Lower lobe of right lung (tissue), 2 donors: ENCODE results near the gene DSP. TPM values are rescaled to one million over a fixed set of nuclear protein-coding genes. Genes with fewer than 3 reads are reported as not detected.

Experiments used
- ATAC-seq, 2 donors: fragments of 200-7000 bp; cut with Tn5 transposase; one replicate each; pipeline ENCODE4 v1.9.1; 2020 to 2022; ENCODE audit warnings: mild to moderate bottlenecking in 2 of 2, moderate library complexity in 2 of 2
- DNase-seq: peaks from one replicate; pipeline ENCODE4 v3.0.0-alpha.2; 2020
- H3K27ac ChIP-seq: fragments of 200-600 bp; one replicate; pipeline ENCODE4 v1.8.0; 2022
- H3K27me3 ChIP-seq: fragments of 200-600 bp; one replicate; pipeline ENCODE4 v1.8.0; 2022; ENCODE audit warnings: low read depth
- H3K36me3 ChIP-seq: fragments of 200-600 bp; one replicate; pipeline ENCODE4 v1.8.0; 2022; ENCODE audit warnings: mild to moderate bottlenecking
- H3K4me1 ChIP-seq: fragments of 200-600 bp; one replicate; pipeline ENCODE4 v1.8.0; 2022
- H3K4me3 ChIP-seq: fragments of 200-600 bp; one replicate; pipeline ENCODE4 v1.8.0; 2022; ENCODE audit warnings: mild to moderate bottlenecking
- H3K9me3 ChIP-seq: fragments of 200-600 bp; one replicate; pipeline ENCODE4 v1.8.0; 2022
- CTCF ChIP-seq: fragments of 200-600 bp; IDR thresholded peaks from one replicate; pipeline ENCODE4 v1.8.0; 2022; ENCODE audit warnings: antibody characterized with exemption, mild to moderate bottlenecking
- intact Hi-C: fragments of 100-400 bp; cut with DNase I; formaldehyde crosslinking; loops from one replicate; pipeline ENCODE4 v1.11.0; 2022
- total RNA-seq: library from RNA; stranded (reverse); fragmentation: NEBNext Ultra II Directional; extraction: Animal tissue kit (Norgen Biotek cat#: 25700); gene quantifications from one replicate; pipeline ENCODE4 v1.2.1, GENCODE V29; 2021
- donor health status: DM: no; HTN: yes; CAD: no; lungs with severe emphysema.

Gene DSP
- total RNA-seq, 1 donor from 2014 or later: 22.8 TPM

GRCh38 chr6:7537565-7538174 lies 3.8 kb upstream of the DSP start:
- Histone ChIP-seq H3K4me1 (peaks cover 23% of the 10 kb centered on the region), H3K4me3 (no peak overlapping the region), H3K27ac (no peak overlapping the region), H3K9me3 (no peaks in the 10 kb centered on the region), H3K36me3 (no peaks in the 10 kb centered on the region), H3K27me3 (peaks cover 48% of the 10 kb centered on the region)
- DNase-seq (no peak), ATAC-seq (no peak)
- no peak for TF ChIP-seq CTCF
- intact Hi-C loops: no loop called here

GRCh38 chr6:7538484-7538883 lies 3.0 kb upstream of the DSP start:
- TF ChIP-seq CTCF: no peak
- Histone ChIP-seq H3K4me1 (peaks cover 26% of the 10 kb centered on the region), H3K4me3 (no peak overlapping the region), H3K9me3 (no peaks in the 10 kb centered on the region), H3K36me3 (no peaks in the 10 kb centered on the region), H3K27ac (no peak overlapping the region), H3K27me3 (peaks cover 52% of the 10 kb centered on the region)
- ATAC-seq (no peak), DNase-seq (no peak)
- intact Hi-C loops: no loop called here

- Histone ChIP-seq H3K27me3 (peaks cover 69% of the 10 kb centered on the region), H3K4me3 (peak overlapping the region; percentile 61), H3K4me1 (peaks cover 26% of the 10 kb centered on the region), H3K36me3 (no peaks in the 10 kb centered on the region), H3K9me3 (no peaks in the 10 kb centered on the region), H3K27ac (peak overlapping the region; percentile 66)
- TF ChIP-seq CTCF: no peak
- ATAC-seq (peak; percentile 53 to 64), DNase-seq (peak; percentile 58)
- intact Hi-C loops: no loop called here
Observed at GRCh38 chr6:7540595-7540994, 876 bp upstream of the DSP start.

GRCh38 chr6:7542065-7542873 lies 798 bp downstream of the DSP start:
- TF ChIP-seq CTCF: no peak
- H3K27me3 ChIP-seq: peaks cover 72% of the 10 kb centered on the region
- H3K36me3 ChIP-seq: no peaks in the 10 kb centered on the region
- intact Hi-C loops: no loop called here
- peak overlapping the region; percentile 66 for H3K27ac ChIP-seq
- no peaks in the 10 kb centered on the region for H3K9me3 ChIP-seq
- peaks cover 26% of the 10 kb centered on the region for H3K4me1 ChIP-seq
- ATAC-seq (peak; percentile 48 to 52), DNase-seq (peak; percentile 66)
- H3K4me3 ChIP-seq: peak overlapping the region; percentile 61

- Histone ChIP-seq H3K27me3 (peaks cover 64% of the 10 kb centered on the region), H3K27ac (peak overlapping the region; percentile 66)
Observed at GRCh38 chr6:7542874-7543624, 1.6 kb downstream of the DSP start.

More at GRCh38 chr6:7542874-7543624, 1.6 kb downstream of the DSP start:
- Histone ChIP-seq H3K4me1 (peaks cover 26% of the 10 kb centered on the region), H3K36me3 (no peaks in the 10 kb centered on the region), H3K4me3 (peak overlapping the region; percentile 61), H3K9me3 (no peaks in the 10 kb centered on the region)
- ATAC-seq (peak; percentile 51 to 59), DNase-seq (peak; percentile 58)
- TF ChIP-seq CTCF: no peak
- intact Hi-C loops: no loop called here
